SH-SY5Y (cell line): ENCODE data around the gene SMC1B.

Source experiments
- GATA2 ChIP-seq: IDR thresholded peaks from 2 replicates; pipeline ENCODE4 v1.6.1; 2011; ENCODE audit warnings: mild to moderate bottlenecking, low read depth, low read length
- GATA3 ChIP-seq: IDR thresholded peaks from 2 replicates; pipeline ENCODE4 v1.6.1; 2011; ENCODE audit warnings: low read depth, mild to moderate bottlenecking, low read length, moderate library complexity

Gene SMC1B

DNA sequence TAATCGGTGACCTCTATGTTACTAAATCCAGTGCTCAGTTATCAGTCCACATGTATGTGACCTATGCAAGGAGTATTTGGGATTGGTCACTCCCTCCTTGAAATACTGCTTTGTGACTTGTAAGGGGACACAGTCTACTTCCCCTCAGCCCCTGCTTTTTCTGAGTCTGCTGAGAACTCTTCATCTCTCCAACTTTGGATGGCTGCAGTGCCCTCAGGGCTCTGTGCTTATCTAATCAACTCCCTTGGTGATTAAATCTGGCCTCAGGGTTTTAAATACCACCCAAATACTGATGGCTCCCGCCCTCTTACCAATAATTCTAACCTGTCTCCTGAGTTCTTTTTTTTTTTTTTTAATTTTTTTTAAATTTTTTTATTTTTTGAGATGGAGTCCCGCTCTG is 63.5 kb downstream of the SMC1B start:
- no peak for TF ChIP-seq GATA3
- TF ChIP-seq GATA2 = no peak

DNA sequence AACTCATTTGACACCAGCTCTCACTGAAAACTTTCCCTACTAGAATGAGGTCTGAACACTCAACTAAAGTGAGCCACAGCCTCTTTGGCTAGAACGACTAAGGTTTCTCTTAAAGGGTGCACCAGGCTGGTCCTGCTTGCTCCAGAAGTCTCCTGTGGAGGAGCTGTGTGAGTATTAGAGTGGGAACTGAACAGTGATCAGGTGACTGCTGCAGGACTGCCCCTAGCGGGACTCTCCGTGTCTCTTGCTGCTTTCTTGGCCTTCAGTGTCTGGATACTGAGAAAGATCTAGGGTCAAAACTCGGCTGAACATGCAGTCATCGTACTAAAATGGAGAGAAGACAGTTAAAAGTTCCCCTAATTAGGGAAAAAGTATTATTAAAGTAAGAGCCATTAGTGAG is 69.1 kb downstream of the SMC1B start:
- TF ChIP-seq GATA3 (no peak), GATA2 (no peak)

DNA sequence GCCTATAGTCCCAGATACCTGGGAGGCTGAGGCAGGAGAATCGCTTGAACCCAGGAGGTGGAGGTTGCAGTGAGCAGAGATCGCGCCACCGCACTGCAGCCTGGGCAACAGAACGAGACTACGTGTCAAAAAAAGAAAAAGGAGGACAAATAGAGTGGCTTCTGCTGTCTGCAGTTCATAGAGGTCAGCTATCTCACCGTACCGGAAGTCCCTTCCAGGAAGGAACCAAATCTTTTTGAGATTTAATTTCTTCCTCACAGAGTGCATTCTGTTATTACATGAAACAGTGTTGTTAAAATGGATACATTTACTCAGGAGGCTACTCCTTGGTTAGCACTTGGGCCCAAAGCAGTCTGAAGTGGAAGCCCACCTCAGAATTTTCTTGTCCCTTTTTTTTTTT is 70.3 kb downstream of the SMC1B start:
- TF ChIP-seq GATA3 (no peak), GATA2 (no peak)

DNA sequence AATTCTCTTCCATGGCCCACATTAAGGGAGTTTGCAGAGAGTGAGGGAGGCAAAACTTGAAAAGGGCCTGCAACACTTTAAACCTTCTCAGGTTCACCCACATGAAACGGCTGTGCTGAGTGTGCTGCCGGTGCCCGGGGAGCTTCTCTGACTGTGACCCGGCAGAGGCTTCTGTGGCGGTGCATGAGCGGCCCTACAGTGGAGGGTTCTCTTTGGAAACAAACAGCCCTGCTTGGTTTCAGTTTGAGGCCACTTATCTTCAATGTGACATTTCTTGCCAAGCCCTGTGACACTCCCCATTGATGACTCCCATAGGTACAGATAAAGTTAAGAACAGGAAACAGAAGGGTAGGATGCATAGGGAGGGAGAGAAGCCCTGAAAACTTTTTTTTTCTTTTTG is 71.9 kb downstream of the SMC1B start:
- TF ChIP-seq GATA2 = no peak
- no peak for TF ChIP-seq GATA3

DNA sequence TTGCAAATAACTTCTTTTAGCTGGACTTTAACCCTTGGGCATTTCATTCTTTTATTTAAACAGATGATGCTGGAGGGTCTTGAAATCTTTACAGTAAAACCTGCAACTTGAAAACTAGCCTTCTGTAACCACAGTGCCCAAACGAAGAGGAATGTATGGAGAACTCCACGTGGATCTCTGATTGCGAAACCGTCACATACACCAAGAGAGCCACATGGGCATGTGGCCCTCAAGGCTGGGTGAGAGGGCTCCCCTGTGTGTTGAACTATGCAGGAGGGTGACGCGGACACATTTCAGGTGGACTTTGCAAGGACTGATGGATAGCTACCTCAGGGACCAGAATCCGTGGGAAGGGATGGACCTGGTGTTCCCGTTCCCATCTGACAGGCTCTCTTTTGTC is 73.1 kb downstream of the SMC1B start:
- no peak for TF ChIP-seq GATA3
- TF ChIP-seq GATA2 = no peak

DNA sequence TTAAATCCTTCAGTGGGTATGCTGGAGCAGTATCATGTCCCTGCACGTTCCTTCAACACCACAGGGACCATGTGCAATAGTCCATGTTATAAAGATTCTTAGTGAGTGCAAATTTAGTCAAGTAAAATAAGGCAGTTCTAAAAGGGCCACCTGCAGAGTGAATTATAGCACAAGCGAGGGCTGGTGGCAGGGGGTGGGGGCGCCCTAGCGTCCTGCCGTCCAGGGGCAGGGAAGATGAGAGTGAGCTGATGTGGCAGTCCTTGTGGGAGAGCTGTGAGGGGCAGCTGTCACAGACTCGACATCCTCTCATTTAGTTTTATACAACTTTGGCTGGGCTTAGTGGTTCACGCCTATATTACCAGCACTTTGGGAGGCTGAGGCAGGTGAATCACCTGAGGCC is 74.6 kb downstream of the SMC1B start:
- TF ChIP-seq GATA3 (no peak), GATA2 (no peak)

DNA sequence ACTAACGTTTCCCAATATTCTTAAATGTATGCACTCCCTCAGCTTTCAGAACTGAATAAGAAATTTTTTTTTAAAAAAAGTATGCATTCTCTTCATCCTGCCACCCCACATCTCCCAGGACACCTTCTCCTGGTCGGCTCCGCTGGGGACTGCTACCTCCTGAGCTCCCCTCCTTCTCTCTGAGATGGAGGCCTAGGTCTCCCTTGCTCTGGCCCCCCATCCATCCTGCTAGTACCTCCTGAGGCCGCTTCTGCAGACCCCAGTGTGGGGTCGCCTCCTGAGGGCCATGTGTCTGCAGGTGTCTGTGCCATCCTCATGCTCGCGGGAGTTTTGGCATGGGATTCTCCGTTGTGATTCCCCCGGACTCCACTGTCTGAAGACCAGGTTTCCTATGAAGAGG is 75.9 kb downstream of the SMC1B start:
- TF ChIP-seq GATA3 (no peak), GATA2 (no peak)

DNA sequence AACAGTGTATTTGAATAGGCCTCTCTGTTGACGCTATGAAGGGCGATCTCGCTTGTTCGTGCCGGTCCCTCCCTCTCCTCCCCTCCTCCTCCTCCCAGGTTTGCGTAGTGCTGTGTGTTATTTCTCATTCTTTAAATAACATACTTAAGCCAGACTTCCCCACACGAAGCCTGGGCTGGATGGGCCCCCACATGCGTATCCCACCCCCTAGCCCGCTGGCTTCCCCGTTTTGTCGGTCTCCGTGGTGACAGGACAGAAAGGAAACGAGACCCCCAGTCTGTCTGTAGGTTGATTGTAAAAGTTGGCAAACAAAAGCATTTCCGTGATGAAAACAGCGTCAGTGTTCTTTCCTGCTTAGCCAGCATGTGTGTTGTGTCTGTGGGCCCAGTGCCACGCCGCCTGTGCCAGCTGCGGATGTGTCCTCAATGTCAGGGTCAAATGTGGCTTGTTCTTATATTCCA is 76.4 kb downstream of the SMC1B start:
- TF ChIP-seq GATA2 (no peak), GATA3 (no peak)

DNA sequence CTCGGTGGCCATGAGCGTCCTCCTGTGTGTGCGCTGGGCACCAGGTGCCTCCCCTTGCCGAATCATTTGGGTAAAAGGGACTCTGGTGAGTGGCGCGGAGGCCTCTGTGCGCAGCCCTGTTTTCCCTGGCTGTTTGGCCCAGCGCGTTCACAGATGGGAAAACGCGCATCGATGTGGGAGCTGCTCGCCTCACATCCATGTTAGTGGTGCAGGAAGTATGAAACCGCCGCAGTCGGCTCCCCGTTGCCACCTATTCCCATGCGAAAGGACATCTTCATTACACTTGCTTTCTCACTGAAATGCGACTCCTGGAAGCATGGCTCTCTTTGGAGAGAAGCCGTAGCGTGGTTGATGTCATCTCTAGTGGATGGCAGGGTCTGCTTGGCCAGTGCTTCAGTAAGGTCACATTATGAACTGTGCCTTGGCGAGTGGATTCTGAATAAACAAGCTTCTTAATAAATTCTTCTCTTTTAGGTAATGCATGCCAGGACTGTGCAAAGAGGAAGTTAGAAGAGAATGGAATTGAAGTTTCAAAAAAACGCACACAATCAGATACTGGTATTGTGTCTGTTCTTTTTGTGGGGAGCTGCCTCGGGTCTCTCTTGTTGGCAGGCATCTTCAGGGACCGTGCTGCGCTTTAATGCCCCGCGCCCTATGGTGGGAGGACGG is 77.4 kb downstream of the SMC1B start:
- TF ChIP-seq GATA3 = no peak
- no peak for TF ChIP-seq GATA2

DNA sequence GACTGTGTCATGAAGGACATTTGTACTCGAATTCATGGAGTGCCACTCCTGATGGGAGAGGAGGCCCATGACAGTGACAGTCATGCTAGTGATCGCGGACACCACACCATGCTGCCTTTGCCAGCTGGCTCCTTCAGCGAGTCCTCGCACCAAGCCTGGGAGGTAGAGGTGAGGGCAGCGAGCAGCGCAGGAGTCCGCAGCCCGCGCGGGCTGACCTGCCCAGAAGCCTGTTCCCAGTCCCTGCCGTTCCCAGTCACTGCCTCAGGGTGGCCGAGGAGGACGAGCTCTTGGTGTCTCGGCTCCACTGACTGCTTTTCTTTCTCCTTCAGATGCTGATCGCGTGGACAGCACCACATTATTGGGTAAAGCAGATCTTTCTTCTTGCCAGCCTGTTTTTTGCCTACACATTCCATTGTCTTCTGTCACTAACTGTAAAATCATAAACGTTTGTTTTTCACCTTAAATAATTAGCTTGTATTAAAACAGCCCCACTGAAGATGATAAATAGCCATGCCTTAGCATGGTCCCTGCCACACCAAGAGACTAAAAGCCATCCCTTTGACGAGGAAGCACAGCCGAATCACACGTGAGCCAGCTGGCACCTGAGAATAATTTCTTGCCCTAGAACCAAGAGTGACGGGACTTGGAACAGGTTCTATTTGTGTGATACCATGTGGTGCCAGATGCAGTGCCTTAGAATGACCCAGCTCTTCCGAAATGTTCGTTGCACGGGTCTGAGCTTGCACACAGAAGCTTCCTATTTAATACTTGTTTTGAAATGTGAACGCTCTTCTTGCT is 78.2 kb downstream of the SMC1B start:
- no peak for TF ChIP-seq GATA3

DNA sequence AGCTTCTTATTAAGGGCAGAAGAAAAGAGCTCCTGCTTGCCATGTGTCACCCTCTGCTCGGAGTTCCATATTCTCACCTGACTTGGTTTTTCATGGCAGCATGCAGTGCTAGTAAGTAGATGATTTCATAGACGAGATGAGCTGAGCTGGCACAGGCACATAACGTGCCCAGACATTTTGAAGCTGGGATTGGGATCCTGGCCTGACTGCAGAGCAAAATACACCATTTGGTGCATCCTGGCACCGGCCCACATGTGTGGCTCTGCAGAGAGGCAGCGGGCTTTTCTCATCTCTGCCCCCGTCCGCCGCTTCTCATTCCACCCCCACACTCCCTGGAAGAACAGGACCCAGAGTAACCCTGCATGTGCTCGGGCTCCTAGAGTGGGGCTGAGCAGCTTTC is 78.9 kb downstream of the SMC1B start:
- TF ChIP-seq GATA3 = no peak
- no peak for TF ChIP-seq GATA2

DNA sequence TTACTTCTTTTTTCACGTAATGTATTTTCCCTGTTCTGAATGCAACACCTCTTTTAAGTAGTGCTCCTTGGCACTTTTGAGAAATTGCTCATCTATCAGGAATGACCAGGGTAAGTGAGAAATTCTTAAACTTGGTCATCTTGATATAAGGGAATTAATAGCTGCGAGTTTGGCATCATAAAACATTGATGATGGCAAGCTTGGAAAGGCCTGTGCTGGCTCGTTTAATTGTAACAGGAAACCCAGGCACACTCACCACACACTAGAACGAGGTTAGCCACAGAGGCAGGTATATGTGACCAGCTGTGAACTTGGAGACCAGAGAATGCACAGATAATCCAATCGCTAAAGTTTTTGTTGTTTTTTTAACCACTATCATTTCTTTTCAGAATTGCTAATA is 79.3 kb downstream of the SMC1B start:
- TF ChIP-seq GATA2 = no peak

DNA sequence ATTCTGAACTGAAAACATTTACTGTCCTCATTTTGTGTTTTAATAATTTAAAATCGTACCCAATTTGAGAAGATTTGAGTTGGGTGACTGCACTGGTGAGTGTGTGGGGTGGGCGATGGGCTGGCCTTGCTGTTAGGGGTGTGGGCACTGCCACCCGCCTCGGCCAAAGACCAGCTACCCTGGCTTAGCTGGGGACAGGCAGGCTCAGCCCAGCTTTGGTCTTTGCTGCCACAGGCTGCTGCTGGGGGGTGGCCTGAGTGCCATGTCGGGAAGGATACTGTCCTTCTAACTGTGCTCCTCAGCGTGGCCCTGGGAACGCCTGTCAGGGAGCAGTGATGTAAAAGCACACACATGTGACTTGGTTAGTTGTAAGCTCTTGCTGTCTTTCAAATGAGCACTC is 81.4 kb downstream of the SMC1B start:
- TF ChIP-seq GATA3 (no peak), GATA2 (no peak)

DNA sequence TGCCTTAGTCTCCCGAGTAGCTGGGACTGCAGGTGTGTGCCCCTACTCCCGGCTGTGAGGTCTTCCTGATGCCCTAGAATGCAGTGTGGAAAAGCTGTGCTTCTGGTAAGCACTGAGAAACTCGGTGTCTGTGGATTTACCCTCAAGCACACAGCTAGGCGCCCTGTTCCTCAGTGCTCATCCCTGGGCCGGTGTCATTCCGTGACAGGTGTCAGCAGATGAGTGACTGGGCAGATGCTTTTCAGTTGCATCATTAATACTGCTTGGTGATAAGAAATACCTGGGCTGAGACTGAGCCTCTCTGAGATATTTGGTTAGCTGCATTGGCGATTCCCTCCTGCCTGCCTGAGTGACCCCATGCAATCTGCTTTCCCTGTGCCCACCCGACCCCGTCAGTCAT is 81.9 kb downstream of the SMC1B start:
- TF ChIP-seq GATA3 (no peak), GATA2 (no peak)

DNA sequence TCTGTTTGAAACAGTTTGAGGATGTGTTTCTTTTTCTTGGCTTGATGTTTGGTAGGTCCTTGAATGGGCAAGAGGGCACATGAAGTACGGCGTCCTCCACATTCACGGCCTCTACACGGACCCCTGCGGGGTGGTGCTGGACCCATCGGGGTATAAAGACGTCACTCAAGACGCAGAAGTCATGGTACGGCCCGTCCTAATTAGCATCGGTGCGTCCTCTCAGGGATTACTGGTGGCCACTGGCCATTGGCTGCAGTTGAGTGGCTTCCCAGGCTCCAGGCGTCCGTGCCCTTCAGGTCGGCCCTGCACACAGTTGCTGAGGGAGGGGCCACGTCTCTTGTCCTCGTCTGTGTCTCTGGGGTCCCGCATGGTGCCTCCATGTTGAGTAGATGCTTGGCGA is 82.9 kb downstream of the SMC1B start:
- TF ChIP-seq GATA3 (no peak), GATA2 (no peak)
